ENCODE data around the gene SMARCC2.
"Not testable (repeated sequence)": the region's sequence is repeated elsewhere in the genome, so short reads cannot be mapped to it uniquely, and the experiment has no call there.

SMARCC2 gene

GRCh38 chr12:56118688-56119357 is 70.5 kb downstream of the SMARCC2 start:
- no peak for DNase-seq

GRCh38 chr12:56117778-56118687 is 71.2 kb downstream of the SMARCC2 start, which contains the start of gene ZC3H10:
TSS of gene ZC3H10 (plus strand) at chr12:56118266. CDS start at chr12:56120563, 2,297 bp downstream.
- peak; percentile 84 to 93 (median 92) for DNase-seq

DNA sequence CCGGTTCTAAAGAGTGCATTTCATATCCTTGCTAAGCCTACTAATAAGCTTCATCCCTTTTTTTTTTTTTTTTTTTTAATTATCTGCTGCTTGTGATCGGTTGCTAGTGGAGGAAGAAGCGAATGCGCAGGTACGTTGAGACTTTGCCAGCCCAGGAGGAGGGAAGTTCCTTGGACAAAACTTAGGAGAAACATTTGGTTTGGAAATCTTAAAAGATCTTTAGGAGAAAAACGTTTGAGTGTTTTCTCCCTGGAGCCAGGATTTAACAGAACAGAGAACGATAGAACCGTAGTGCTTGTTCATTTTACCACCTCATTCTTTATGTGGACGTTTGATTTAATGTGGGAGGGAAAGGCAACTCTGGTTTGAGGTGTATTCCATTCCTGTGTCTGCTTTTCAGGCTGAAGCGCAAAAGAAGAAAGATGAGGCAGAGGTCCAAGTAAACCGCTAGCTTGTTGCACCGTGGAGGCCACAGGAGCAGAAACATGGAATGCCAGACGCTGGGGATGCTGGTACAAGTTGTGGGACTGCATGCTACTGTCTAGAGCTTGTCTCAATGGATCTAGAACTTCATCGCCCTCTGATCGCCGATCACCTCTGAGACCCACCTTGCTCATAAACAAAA is 72.1 kb downstream of the SMARCC2 start:
- not testable (repeated sequence) for DNase-seq

GRCh38 chr12:56116267-56117081 is 72.8 kb downstream of the SMARCC2 start, which contains the start of gene RPL41:
TSS of gene RPL41 (plus strand) at chr12:56116633.
- DNase-seq = peak; percentile 83 to 88 (median 85)

- DNase-seq = no peak
These were observed 74.0 kb downstream of the SMARCC2 start for GRCh38 chr12:56115329-56115728.

- DNase-seq = no peak
These were observed 75.2 kb downstream of the SMARCC2 start for GRCh38 chr12:56114084-56114483.
